Activated naive CD8-positive, alpha-beta T cell treated with anti-CD3 and anti-CD28 coated beads, Interleukin-2, amount 50 U/mL, for 16 hours (primary cell): ENCODE data around the gene ACSL6.

ENCODE experiments used
- DNase-seq: peaks from one replicate; pipeline ENCODE4 v3.0.0-alpha.2; 2020; ENCODE audit warnings: low read depth, low spot score

ACSL6 gene

GRCh38 chr5:132016721-132017250 is 5.3 kb upstream of the ACSL6 start:
- DNase-seq: no peak

GRCh38 chr5:132013711-132014110 is 2.3 kb upstream of the ACSL6 start:
- DNase-seq: no peak

GRCh38 chr5:132013006-132013689 is 1.7 kb upstream of the ACSL6 start:
- no peak for DNase-seq

GRCh38 chr5:132012371-132013005 is 1.0 kb upstream of the ACSL6 start:
- no peak for DNase-seq

GRCh38 chr5:132010989-132011621 is 353 bp downstream of the ACSL6 start:
- DNase-seq: no peak

GRCh38 chr5:132010645-132010988 is 841 bp downstream of the ACSL6 start:
- DNase-seq: no peak

- no peak for DNase-seq
These were observed 1.6 kb downstream of the ACSL6 start for GRCh38 chr5:132009706-132010405.

GRCh38 chr5:132008961-132009680 is 2.3 kb downstream of the ACSL6 start:
- DNase-seq: no peak

GRCh38 chr5:132008163-132008473 is 3.3 kb downstream of the ACSL6 start:
- no peak for DNase-seq

GRCh38 chr5:132007399-132008162 is 3.9 kb downstream of the ACSL6 start:
- peak; percentile 34 for DNase-seq

- no peak for DNase-seq
These were observed 4.9 kb downstream of the ACSL6 start for GRCh38 chr5:132006331-132007120.

- DNase-seq: no peak
These were observed 5.9 kb downstream of the ACSL6 start for GRCh38 chr5:132005591-132005990.

- DNase-seq: no peak
These were observed 7.5 kb downstream of the ACSL6 start for GRCh38 chr5:132003982-132004381.

GRCh38 chr5:132003170-132003744 is 8.2 kb downstream of the ACSL6 start:
- DNase-seq: no peak

GRCh38 chr5:132002757-132003156 is 8.7 kb downstream of the ACSL6 start:
- DNase-seq: no peak

GRCh38 chr5:132001647-132002561 is 9.6 kb downstream of the ACSL6 start:
- DNase-seq: no peak

GRCh38 chr5:132000677-132001453 is 10.6 kb downstream of the ACSL6 start:
- no peak for DNase-seq

GRCh38 chr5:132000241-132000490 is 11.3 kb downstream of the ACSL6 start:
- no peak for DNase-seq
